T-helper 2 cell (primary cell): ENCODE results near the gene PRR29.
"Not testable (repeated sequence)": the region's sequence is repeated elsewhere in the genome, so short reads cannot be mapped to it uniquely, and the experiment has no call there.

Source experiments
- DNase-seq, 5 experiments: peaks; one replicate each; pipeline versions ENCODE4 v3.0.0 to v3.0.0-alpha.2; 2012 to 2022

Gene PRR29

GRCh38 chr17:63997341-63998048 is 656 bp upstream of the PRR29 start:
- no peak for DNase-seq

- peak in 1 of 5 experiments; percentile 44 for DNase-seq
Observed at GRCh38 chr17:63998721-63999679, 849 bp downstream of the PRR29 start.

- DNase-seq: no peak
Observed at GRCh38 chr17:63999680-64000531, 1.8 kb downstream of the PRR29 start.

- no peak for DNase-seq
Observed at GRCh38 chr17:64001091-64001579, 3.0 kb downstream of the PRR29 start.

- DNase-seq: no peak
Observed at GRCh38 chr17:64001763-64002529, 3.8 kb downstream of the PRR29 start.

- DNase-seq: no peak
Observed at GRCh38 chr17:64002658-64003525, 4.7 kb downstream of the PRR29 start.

- no peak for DNase-seq
Observed at GRCh38 chr17:64003526-64004121, 5.5 kb downstream of the PRR29 start.

GRCh38 chr17:64004218-64004770 is 6.1 kb downstream of the PRR29 start:
- DNase-seq: no peak

GRCh38 chr17:64004903-64005733 is 7.0 kb downstream of the PRR29 start:
- DNase-seq: no peak

- DNase-seq: no peak
Observed at GRCh38 chr17:64005734-64006167, 7.6 kb downstream of the PRR29 start.

- no peak for DNase-seq
Observed at GRCh38 chr17:64006361-64007088, 8.4 kb downstream of the PRR29 start.

GRCh38 chr17:64007089-64007837 is 9.1 kb downstream of the PRR29 start:
- DNase-seq: not testable (repeated sequence)

- DNase-seq: no peak
Observed at GRCh38 chr17:64007838-64008282, 9.7 kb downstream of the PRR29 start.

- no peak for DNase-seq
Observed at GRCh38 chr17:64008346-64008745, 10.2 kb downstream of the PRR29 start.

- no peak for DNase-seq
Observed at GRCh38 chr17:64008830-64009229, 10.7 kb downstream of the PRR29 start.

GRCh38 chr17:64009571-64010402 is 11.6 kb downstream of the PRR29 start:
- DNase-seq: no peak

GRCh38 chr17:64015447-64015846 is 17.3 kb downstream of the PRR29 start:
- no peak for DNase-seq
